IPS-11a (cell line): ENCODE results near the gene GREB1L.
"Not testable (repeated sequence)": the region's sequence is repeated elsewhere in the genome, so short reads cannot be mapped to it uniquely, and the experiment has no call there.

Experiments
- H3K4me3 ChIP-seq: one replicate; pipeline ENCODE4 v1.5.1; 2013; ENCODE audit warnings: low read depth, low read length, control low read depth

Gene GREB1L

GRCh38 chr18:21362831-21363230 lies 120.8 kb downstream of the GREB1L start:
- H3K4me3 ChIP-seq, result no peak overlapping the region

- no peak overlapping the region for H3K4me3 ChIP-seq
Observed at GRCh38 chr18:21363348-21363747, 121.3 kb downstream of the GREB1L start.

GRCh38 chr18:21364471-21364870 lies 122.4 kb downstream of the GREB1L start:
- H3K4me3 ChIP-seq, result no peak overlapping the region

GRCh38 chr18:21366896-21367295 lies 124.9 kb downstream of the GREB1L start:
- no peak overlapping the region for H3K4me3 ChIP-seq

- no peak overlapping the region for H3K4me3 ChIP-seq
Observed at GRCh38 chr18:21369146-21369545, 127.1 kb downstream of the GREB1L start.

- not testable (repeated sequence) for H3K4me3 ChIP-seq
Observed at GRCh38 chr18:21369597-21369996, 127.6 kb downstream of the GREB1L start.

GRCh38 chr18:21383031-21383430 lies 141.0 kb downstream of the GREB1L start:
- H3K4me3 ChIP-seq, result no peak overlapping the region

- H3K4me3 ChIP-seq, result no peak overlapping the region
Observed at GRCh38 chr18:21386523-21387240, 144.7 kb downstream of the GREB1L start.

GRCh38 chr18:21387886-21388285 lies 145.9 kb downstream of the GREB1L start:
- H3K4me3 ChIP-seq, result no peak overlapping the region

- no peak overlapping the region for H3K4me3 ChIP-seq
Observed at GRCh38 chr18:21389283-21389682, 147.3 kb downstream of the GREB1L start.

GRCh38 chr18:21389903-21390302 lies 147.9 kb downstream of the GREB1L start:
- no peak overlapping the region for H3K4me3 ChIP-seq

GRCh38 chr18:21391074-21391673 lies 149.1 kb downstream of the GREB1L start:
- H3K4me3 ChIP-seq, result no peak overlapping the region

GRCh38 chr18:21393986-21394385 lies 152.0 kb downstream of the GREB1L start:
- no peak overlapping the region for H3K4me3 ChIP-seq

GRCh38 chr18:21398121-21398520 lies 156.1 kb downstream of the GREB1L start:
- H3K4me3 ChIP-seq, result no peak overlapping the region

- no peak overlapping the region for H3K4me3 ChIP-seq
Observed at GRCh38 chr18:21402272-21402671, 160.2 kb downstream of the GREB1L start.

- H3K4me3 ChIP-seq, result no peak overlapping the region
Observed at GRCh38 chr18:21404426-21404825, 162.4 kb downstream of the GREB1L start.

GRCh38 chr18:21406116-21406515 lies 164.1 kb downstream of the GREB1L start:
- no peak overlapping the region for H3K4me3 ChIP-seq

GRCh38 chr18:21408681-21409080 lies 166.6 kb downstream of the GREB1L start:
- no peak overlapping the region for H3K4me3 ChIP-seq

GRCh38 chr18:21433436-21433835 lies 191.4 kb downstream of the GREB1L start:
- no peak overlapping the region for H3K4me3 ChIP-seq

- no peak overlapping the region for H3K4me3 ChIP-seq
Observed at GRCh38 chr18:21439431-21439846, 197.4 kb downstream of the GREB1L start.

GRCh38 chr18:21441670-21442069 lies 199.6 kb downstream of the GREB1L start:
- no peak overlapping the region for H3K4me3 ChIP-seq

GRCh38 chr18:21443776-21444464 lies 201.9 kb downstream of the GREB1L start:
- no peak overlapping the region for H3K4me3 ChIP-seq
